GM12878 (cell line): ENCODE data around the gene TRIM49C. TPM values are rescaled to one million over a fixed set of nuclear protein-coding genes. Genes with fewer than 3 reads are reported as not detected.
"Not testable (repeated sequence)": the region's sequence is repeated elsewhere in the genome, so short reads cannot be mapped to it uniquely, and the experiment has no call there.

Experiments
- ATAC-seq: fragments of 200-7000 bp; cut with Tn5 transposase; 3 replicates; pipeline ENCODE4 v1.9.1; 2020; ENCODE audit warnings: mild to moderate bottlenecking, moderate library complexity
- Bru-seq: library from RNA; stranded (reverse); fragments of 400-500 nt; gene quantifications from one replicate; lab custom pipeline; 2021; lab: Mats Ljungman, UMichigan
- BruChase-seq, 2 experiments: library from RNA; stranded (reverse); fragments of 400-500 nt; gene quantifications; one replicate each; lab custom pipeline; 2021; lab: Mats Ljungman, UMichigan
- BruUV-seq: library from RNA; stranded (reverse); fragments of 400-500 nt; replicated peaks from 2 replicates; lab custom pipeline; 2021; lab: Mats Ljungman, UMichigan
- CTCF ChIA-PET: fragments of 300-600 bp; sonication (Branson Sonifier 250); formaldehyde crosslinking; extraction: SDS; loops from one replicate; lab custom pipeline; 2021; ENCODE audit warnings: inconsistent platforms; lab: Yijun Ruan, JAX
- POLR2A ChIA-PET: fragments of 350-600 bp; formaldehyde crosslinking; extraction: SDS; loops from one replicate; lab custom pipeline; 2021; ENCODE audit warnings: inconsistent platforms; lab: Charles Lee
- RAD21 ChIA-PET: fragments of 300-600 bp; sonication (Branson Sonifier 250); formaldehyde crosslinking; loops from one replicate; lab custom pipeline; 2023; ENCODE audit warnings: antibody characterized with exemption; ENCODE audit not compliant: unreplicated experiment; lab: Charles Lee
- SMC1A ChIA-PET: fragments of 300-600 bp; sonication (Branson Sonifier 250); formaldehyde crosslinking; loops from one replicate; lab custom pipeline; 2023; ENCODE audit not compliant: unreplicated experiment, uncharacterized antibody; lab: Charles Lee
- DNase-seq: peaks from one replicate; pipeline ENCODE4 v3.0.0-alpha.2; 2011; ENCODE audit warnings: low read depth, low spot score
- FAIRE-seq: peaks from 3 replicates; lab custom pipeline; 2011; peaks lifted over from hg19 to GRCh38; lab: Jason Lieb, UNC
- H2AFZ ChIP-seq: 2 replicates; pipeline ENCODE4 v1.6.0; 2011; ENCODE audit warnings: low read depth, low read length, control low read depth; ENCODE audit not compliant: control insufficient read depth
- H3K27ac ChIP-seq: 2 replicates; pipeline ENCODE4 v1.5.1; 2011; ENCODE audit warnings: control low read depth; ENCODE audit not compliant: control insufficient read depth, insufficient read depth
- H3K27me3 ChIP-seq, 2 experiments: replicated peaks in 1 of 2; 2 replicates each; pipeline versions ENCODE4 v1.6.0 to v1.6.1; 2011; ENCODE audit warnings: low read length in 1 of 2; ENCODE audit not compliant: control insufficient read depth in 2 of 2, insufficient read depth in 2 of 2
- H3K36me3 ChIP-seq, 2 experiments: 2 replicates each; pipeline ENCODE4 v1.5.1; 2011; ENCODE audit warnings: low read length in 1 of 2; ENCODE audit not compliant: control insufficient read depth in 2 of 2, insufficient read depth in 2 of 2
- H3K4me1 ChIP-seq: 2 replicates; pipeline ENCODE4 v1.6.1; 2011; ENCODE audit warnings: mild to moderate bottlenecking, low read length, moderate library complexity, mixed read lengths; ENCODE audit not compliant: control insufficient read depth, insufficient read depth
- H3K4me2 ChIP-seq: 2 replicates; pipeline ENCODE4 v1.6.0; 2011; ENCODE audit warnings: control low read depth; ENCODE audit not compliant: control insufficient read depth, insufficient read depth
- H3K4me3 ChIP-seq: fragments of 200-600 bp; sonication (generic); 2 replicates; pipeline ENCODE4 v1.5.1; 2016
- H3K79me2 ChIP-seq: 2 replicates; pipeline ENCODE4 v1.6.0; 2011; ENCODE audit warnings: low read length; ENCODE audit not compliant: control insufficient read depth, insufficient read depth
- H3K9ac ChIP-seq: 2 replicates; pipeline ENCODE4 v1.8.0; 2011; ENCODE audit warnings: low read length, control low read depth, mixed read lengths; ENCODE audit not compliant: control insufficient read depth, insufficient read depth
- H3K9me3 ChIP-seq: replicated peaks from 3 replicates; pipeline ENCODE4 v1.5.1; 2011; ENCODE audit warnings: mild to moderate bottlenecking, low read length; ENCODE audit not compliant: control insufficient read depth, insufficient read depth
- H4K20me1 ChIP-seq: 2 replicates; pipeline ENCODE4 v1.6.0; 2011; ENCODE audit not compliant: control insufficient read depth, insufficient read depth
- WGBS: methylation state at CpG from one replicate; pipeline ENCODE4 v1.1.6; 2016; ENCODE audit warnings: low lambda C conversion rate; ENCODE audit not compliant: insufficient replicate concordance, insufficient coverage; ENCODE audit errors: missing lambda C conversion rate; 5-methylcytosine and 5-hydroxymethylcytosine counted together
- in situ Hi-C: fragments of 300-500 bp; cut with MboI; formaldehyde crosslinking; loops from 9 replicates; pipeline ENCODE4 v1.14.3; 2018; ENCODE audit warnings: mixed read lengths
- intact Hi-C: fragments of 100-400 bp; cut with micrococcal nuclease; formaldehyde crosslinking; loops from one replicate; pipeline ENCODE4 v1.14.2; 2022; ENCODE audit not compliant: unreplicated experiment
- long read RNA-seq, 2 experiments: library from polyadenylated mRNA; unstranded; transcript quantifications; one replicate each; pipeline ENCODE4 v2.0.0, GENCODE V29; 2019 to 2020
- polyA minus RNA-seq, 3 experiments: library from RNA; depleted of rRNA, polyadenylated mRNA; stranded (reverse); fragments of >200 nt; gene quantifications; 2 replicates each; pipeline ENCODE4 v1.2.3, GENCODE V29; 2011
- polyA plus RNA-seq, 11 experiments: library from polyadenylated mRNA; depleted of rRNA in 4 of 11; unstranded in 6 of 11; stranded (reverse) in 5 of 11; fragments of >200 nt; fragmentation: Nextera tagmentation in 4 of 11; fragmentation: Illumina TruSeq in 1 of 11; extraction: Ambion mirVana in 4 of 11; extraction: Trizol in 1 of 11; gene quantifications; 1 replicate in 1 of 11; 2 replicates in 10 of 11; pipeline versions ENCODE4 v1.2.1 to v1.2.3, GENCODE V29; 2011 to 2016; ENCODE audit warnings: inconsistent platforms in 2 of 11, missing spikeins in 2 of 11, low read depth in 1 of 11
- total RNA-seq, 4 experiments: library from RNA; depleted of rRNA in 3 of 4; stranded (reverse); fragments of >200 nt in 3 of 4; fragmentation: Illumina TruSeq in 1 of 4; extraction: Trizol in 1 of 4; gene quantifications; 2 replicates each; pipeline versions ENCODE4 v1.2.1 to v1.2.3, GENCODE V29; 2013 to 2021

TRIM49C gene
- total RNA-seq (2013; cell fraction: nucleolus; rRNA removed) = not detected in 2 replicates
- total RNA-seq (2014; rRNA removed) (not detected in 2 replicates), total RNA-seq (2014; rRNA removed; fragmentation: Illumina TruSeq; extraction: Trizol) (not detected in 2 replicates), total RNA-seq (2021) (not detected in 2 replicates), polyA plus RNA-seq (2011; rRNA removed) (not detected in 2 replicates), polyA plus RNA-seq (2014; fragmentation: Illumina TruSeq; extraction: Trizol) (not detected in 2 replicates), polyA plus RNA-seq (2014; fragmentation: Nextera tagmentation; extraction: Ambion mirVana) (not detected), polyA plus RNA-seq (2014; rRNA removed) (not detected in 2 replicates), polyA plus RNA-seq (2016; fragmentation: Nextera tagmentation; extraction: Ambion mirVana) (not detected), polyA minus RNA-seq (2011; rRNA and poly(A)+ RNA removed) (not detected in 2 replicates), Bru-seq, nascent RNA (not detected), BruChase-seq, experiment 1, labeled RNA remaining after a 6-hour chase (not detected), BruChase-seq, experiment 2, labeled RNA remaining after a 2-hour chase (not detected)
- not detected for polyA plus RNA-seq (2011; ENCODE audit: low read depth)
- not detected in 2 replicates for polyA plus RNA-seq (2011; cell fraction: cytosol; rRNA removed)
- not detected in 2 replicates for polyA plus RNA-seq (2011; cell fraction: nucleus; rRNA removed)
- polyA plus RNA-seq (2012) = not detected in 2 replicates
- polyA minus RNA-seq (2011; cell fraction: cytosol; rRNA and poly(A)+ RNA removed) = not detected in 2 replicates
- not detected in 2 replicates for polyA minus RNA-seq (2011; cell fraction: nucleus; rRNA and poly(A)+ RNA removed)
- long read RNA-seq, experiment 1 = 0 reads
- long read RNA-seq, experiment 2 = 0 reads

GRCh38 chr11:90030806-90031205 lies at the start of gene TRIM49C:
Gene TRIM49C (plus strand): TSS chr11:90031106. CDS start chr11:90035212, 4,106 bp downstream.
- in situ Hi-C loops, CTCF ChIA-PET, FAIRE-seq, H3K4me3 ChIP-seq, H2AFZ ChIP-seq, POLR2A ChIA-PET, intact Hi-C loops, H3K79me2 ChIP-seq, RAD21 ChIA-PET, H3K27me3 ChIP-seq, DNase-seq, ATAC-seq, H3K36me3 ChIP-seq, H3K4me1 ChIP-seq, H3K4me2 ChIP-seq, BruUV-seq, H3K9ac ChIP-seq, H4K20me1 ChIP-seq, H3K27ac ChIP-seq, SMC1A ChIA-PET, H3K9me3 ChIP-seq: not testable (repeated sequence)
- WGBS = 0% methylated on average over 1 of the region's 2 CpGs

- BruUV-seq, FAIRE-seq: not testable (repeated sequence)
These were observed 6.7 kb upstream of the TRIM49C start for GRCh38 chr11:90024184-90024583.

GRCh38 chr11:90051591-90052209 lies 20.8 kb downstream of the TRIM49C start:
- H4K20me1 ChIP-seq, H3K9me3 ChIP-seq, H3K4me3 ChIP-seq, FAIRE-seq, POLR2A ChIA-PET, H3K79me2 ChIP-seq, intact Hi-C loops, H3K9ac ChIP-seq, ATAC-seq, in situ Hi-C loops, H3K4me1 ChIP-seq, BruUV-seq, SMC1A ChIA-PET, DNase-seq, H2AFZ ChIP-seq, H3K4me2 ChIP-seq, H3K27ac ChIP-seq, RAD21 ChIA-PET, CTCF ChIA-PET, H3K27me3 ChIP-seq, H3K36me3 ChIP-seq: not testable (repeated sequence)
- WGBS = no CpG with 5 or more reads among the region's 41 CpGs

More at GRCh38 chr11:90024184-90024583, 6.7 kb upstream of the TRIM49C start:
- H2AFZ ChIP-seq, H3K4me1 ChIP-seq, H3K27ac ChIP-seq, intact Hi-C loops, H3K27me3 ChIP-seq, CTCF ChIA-PET, H3K9me3 ChIP-seq, ATAC-seq, H3K36me3 ChIP-seq, H3K4me3 ChIP-seq, SMC1A ChIA-PET, POLR2A ChIA-PET, H3K79me2 ChIP-seq, RAD21 ChIA-PET, DNase-seq, H3K4me2 ChIP-seq, in situ Hi-C loops, H4K20me1 ChIP-seq, H3K9ac ChIP-seq: not testable (repeated sequence)
- 17% methylated on average over 1 of the region's 3 CpGs for WGBS
